AG04449 (cell line): ENCODE results near the gene SHISAL1.

Experiments
- CTCF ChIA-PET: fragments of 350-600 bp; formaldehyde crosslinking; extraction: SDS; loops from one replicate; lab custom pipeline; 2021; ENCODE audit warnings: antibody characterized with exemption; lab: Yijun Ruan, JAX
- POLR2A ChIA-PET: fragments of 400-600, 350-600 bp; formaldehyde crosslinking; extraction: SDS; loops from one replicate; lab custom pipeline; 2020; ENCODE audit warnings: antibody characterized with exemption, inconsistent platforms; lab: Yijun Ruan, JAX
- DNase-seq: peaks from one replicate; pipeline ENCODE4 v3.0.0-alpha.2; 2010; ENCODE audit warnings: low read depth, low spot score
- H3K4me3 ChIP-seq: 2 replicates; pipeline ENCODE4 v1.5.1; 2011; ENCODE audit warnings: low read depth, mild to moderate bottlenecking, control low read depth, low read length
- TF ChIP-seq, protein P1 (sequence below): IDR thresholded peaks from one replicate; pipeline ENCODE4 v1.5.1; 2011; ENCODE audit warnings: mild to moderate bottlenecking, moderate library complexity, low read length, control low read depth, inconsistent platforms; ENCODE audit not compliant: insufficient read depth; ENCODE audit errors: missing control alignments

Gene SHISAL1

DNA sequence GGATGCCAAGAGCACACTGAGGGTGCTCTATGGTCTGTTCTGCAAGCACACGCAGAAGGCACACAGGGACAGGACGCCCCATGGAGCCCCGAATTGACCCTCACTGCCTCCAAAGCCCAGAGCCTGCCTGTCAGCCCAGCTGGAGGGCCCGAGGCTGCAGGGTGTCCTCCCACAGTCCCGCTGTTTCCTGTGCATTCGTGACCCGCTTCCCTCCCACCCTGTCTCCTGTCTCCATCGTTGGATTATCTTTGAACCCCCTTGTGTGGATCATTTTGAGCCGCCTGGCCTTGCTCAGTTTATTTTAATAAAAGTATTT is 106.5 kb downstream of the SHISAL1 start:
- ChIA-PET CTCF (no interaction called here), POLR2A (no interaction called here)
- DNase-seq, result no peak
- H3K4me3 ChIP-seq, result no peak overlapping the region
- TF ChIP-seq, protein P1, sequence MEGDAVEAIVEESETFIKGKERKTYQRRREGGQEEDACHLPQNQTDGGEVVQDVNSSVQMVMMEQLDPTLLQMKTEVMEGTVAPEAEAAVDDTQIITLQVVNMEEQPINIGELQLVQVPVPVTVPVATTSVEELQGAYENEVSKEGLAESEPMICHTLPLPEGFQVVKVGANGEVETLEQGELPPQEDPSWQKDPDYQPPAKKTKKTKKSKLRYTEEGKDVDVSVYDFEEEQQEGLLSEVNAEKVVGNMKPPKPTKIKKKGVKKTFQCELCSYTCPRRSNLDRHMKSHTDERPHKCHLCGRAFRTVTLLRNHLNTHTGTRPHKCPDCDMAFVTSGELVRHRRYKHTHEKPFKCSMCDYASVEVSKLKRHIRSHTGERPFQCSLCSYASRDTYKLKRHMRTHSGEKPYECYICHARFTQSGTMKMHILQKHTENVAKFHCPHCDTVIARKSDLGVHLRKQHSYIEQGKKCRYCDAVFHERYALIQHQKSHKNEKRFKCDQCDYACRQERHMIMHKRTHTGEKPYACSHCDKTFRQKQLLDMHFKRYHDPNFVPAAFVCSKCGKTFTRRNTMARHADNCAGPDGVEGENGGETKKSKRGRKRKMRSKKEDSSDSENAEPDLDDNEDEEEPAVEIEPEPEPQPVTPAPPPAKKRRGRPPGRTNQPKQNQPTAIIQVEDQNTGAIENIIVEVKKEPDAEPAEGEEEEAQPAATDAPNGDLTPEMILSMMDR, result no peak

DNA sequence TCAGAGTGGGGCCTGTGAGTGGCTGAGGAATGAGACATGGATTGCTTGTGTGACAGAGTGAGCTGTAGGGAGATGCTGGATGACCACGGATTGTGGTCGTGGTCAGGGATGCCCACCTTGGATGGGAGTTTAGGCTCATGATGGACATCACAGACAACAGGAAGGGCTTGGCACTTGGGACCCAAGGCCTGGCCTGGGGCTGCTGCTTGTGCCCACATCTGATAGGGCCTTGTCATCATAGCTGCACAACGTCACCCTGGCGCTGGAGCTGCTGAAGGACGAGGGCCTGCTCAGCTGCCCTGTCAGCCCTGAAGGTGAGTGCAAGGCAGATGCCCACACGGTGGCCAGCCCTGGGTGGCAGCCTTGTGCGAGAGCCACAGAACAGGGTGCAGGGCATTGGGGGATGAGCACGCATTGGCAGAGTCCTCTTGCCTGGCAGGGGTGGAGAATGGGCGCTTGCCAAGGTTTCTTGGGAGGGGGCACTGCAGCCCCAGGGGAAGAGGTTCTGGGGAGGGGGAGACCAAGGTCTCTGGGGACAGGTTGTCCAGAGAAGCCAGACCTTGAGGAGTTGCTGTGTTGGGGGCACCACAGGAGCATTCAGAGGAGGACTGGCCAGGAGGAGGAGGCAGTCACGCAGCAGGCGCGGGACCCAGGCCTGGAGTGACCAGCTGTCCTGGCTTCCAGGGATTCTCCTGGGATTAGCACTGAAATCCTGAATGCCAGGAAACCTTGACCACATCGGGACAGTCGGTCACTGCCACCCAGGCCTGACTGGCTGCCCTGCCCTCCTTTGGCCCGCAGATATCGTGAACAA is 107.0 kb downstream of the SHISAL1 start:
- ChIA-PET CTCF (no interaction called here), POLR2A (no interaction called here)
- DNase-seq, result no peak
- no peak overlapping the region for H3K4me3 ChIP-seq
- TF ChIP-seq, protein P1, result no peak

DNA sequence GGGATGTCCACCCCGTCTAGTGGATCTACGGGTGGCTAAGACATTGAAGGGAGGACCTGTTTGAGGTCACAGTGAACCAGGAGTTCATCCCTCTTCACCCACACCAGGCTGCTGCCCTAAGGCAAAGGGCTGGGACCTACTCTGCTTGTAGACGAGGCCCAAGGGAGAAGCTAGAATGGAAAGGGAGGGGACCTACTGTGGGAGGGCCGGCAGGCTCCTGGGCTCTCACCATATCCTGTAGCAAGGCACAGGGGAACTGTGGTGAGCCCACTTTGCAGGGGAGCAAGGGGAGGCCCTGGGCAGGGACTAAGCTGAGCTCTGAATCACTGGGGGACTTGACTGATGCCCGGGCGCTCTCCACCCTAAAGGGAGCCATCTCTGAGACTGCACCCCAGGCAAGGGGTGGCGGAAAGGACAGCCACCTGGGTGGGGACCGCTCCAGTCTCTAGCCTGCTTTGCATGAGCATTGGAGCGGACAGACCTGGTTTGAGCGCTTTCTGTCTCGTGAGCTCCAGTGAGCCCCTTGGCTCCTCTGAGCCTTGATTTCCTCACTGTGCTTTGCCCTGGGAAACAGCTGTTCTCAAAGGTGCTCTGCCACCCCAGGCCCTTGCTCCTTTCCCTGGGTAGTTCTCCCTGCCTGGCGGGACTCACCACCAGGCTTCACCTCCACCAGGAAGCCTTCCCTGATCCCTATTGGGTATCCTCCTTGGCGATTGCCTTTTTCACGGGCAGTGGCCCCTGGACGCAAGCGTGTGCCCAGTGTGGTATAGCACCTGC is 107.8 kb downstream of the SHISAL1 start:
- H3K4me3 ChIP-seq, result no peak overlapping the region
- ChIA-PET POLR2A (no interaction called here), CTCF (no interaction called here)
- no peak for DNase-seq
- TF ChIP-seq, protein P1, result no peak

DNA sequence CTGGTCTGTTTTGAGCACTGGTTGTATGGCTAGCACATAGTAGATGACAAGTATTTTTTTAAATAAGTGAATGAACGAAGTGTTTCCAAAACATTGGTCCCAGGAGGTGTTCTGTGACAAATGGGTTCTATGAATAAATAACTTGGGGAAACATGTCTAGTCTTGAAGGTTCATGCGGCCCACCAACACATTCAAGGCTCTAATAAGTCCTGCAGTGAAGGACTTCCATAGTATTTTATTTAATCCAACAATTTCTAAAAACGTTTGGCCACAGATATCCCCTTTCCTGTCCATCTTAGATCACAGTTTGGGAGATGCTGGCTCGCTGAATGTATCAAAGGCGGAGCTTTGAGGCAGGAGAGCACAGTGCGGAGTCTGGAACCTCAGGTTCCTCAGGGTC is 109.5 kb downstream of the SHISAL1 start:
- ChIA-PET CTCF (no interaction called here), POLR2A (no interaction called here)
- TF ChIP-seq, protein P1, result no peak
- no peak overlapping the region for H3K4me3 ChIP-seq
- no peak for DNase-seq

DNA sequence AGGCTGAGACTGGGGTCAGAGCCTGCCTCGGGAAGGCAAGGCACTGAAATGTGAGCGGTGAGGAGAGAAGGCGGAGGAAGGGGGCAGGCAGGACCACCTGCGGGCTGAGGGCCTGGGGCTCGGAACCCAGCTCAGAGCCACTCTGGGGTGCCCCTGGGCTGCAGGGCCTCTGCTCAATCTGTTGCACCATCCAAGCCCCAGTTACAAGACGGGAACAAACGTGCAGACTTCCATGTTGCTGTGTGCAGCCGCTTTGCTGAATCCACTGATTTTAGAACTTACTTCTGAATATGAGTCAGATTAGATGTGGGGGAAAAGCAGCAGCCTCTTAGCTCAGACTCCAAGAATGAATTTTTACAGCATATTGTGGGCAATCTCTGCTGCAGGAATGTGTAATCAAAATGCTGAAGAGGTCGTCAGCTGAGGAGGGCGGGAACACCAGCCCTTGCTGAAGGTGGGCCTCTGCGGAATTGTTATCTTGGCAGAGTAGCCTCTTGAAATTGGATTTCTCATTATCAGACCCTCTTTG is 110.4 kb downstream of the SHISAL1 start:
- H3K4me3 ChIP-seq, result no peak overlapping the region
- TF ChIP-seq, protein P1, result no peak
- ChIA-PET CTCF (no interaction called here), POLR2A (no interaction called here)
- peak; percentile 38 for DNase-seq

DNA sequence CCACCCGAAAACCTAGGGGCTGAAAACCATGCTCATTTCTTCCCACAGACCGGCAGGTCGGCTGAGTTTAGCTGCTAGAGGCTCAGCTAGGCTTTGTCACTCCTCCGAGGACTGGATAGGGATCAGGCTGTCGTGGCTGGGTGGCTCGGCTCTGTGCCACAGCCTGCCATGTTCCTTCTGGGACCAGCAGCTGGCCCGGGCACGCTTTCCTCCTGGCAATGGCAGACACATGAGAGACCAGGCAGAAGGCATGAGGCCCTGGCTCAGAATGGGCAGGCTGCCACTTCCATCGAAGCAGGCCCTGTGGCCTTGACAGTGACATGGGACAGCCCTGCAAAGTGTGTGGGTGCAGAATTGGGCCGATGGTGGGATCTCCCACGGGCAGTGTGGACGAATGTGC is 111.1 kb downstream of the SHISAL1 start:
- ChIA-PET CTCF (interaction anchor here (1.1 kb wide), 1 partner anchor 120 kb away, joined by 4 read pairs; no protein-coding TSS in a partner anchor), POLR2A (no interaction called here)
- no peak overlapping the region for H3K4me3 ChIP-seq
- TF ChIP-seq, protein P1, result no peak
- no peak for DNase-seq
